CD14-positive monocyte (primary cell): Measurements from ENCODE around the gene UBA1. TPM values are rescaled to one million over a fixed set of nuclear protein-coding genes. Genes with fewer than 3 reads are reported as not detected.
A peak's percentile ranks its signal among the peaks of the same experiment; 100 is the strongest.

ENCODE experiments used
- DNase-seq, 3 donors: peaks; one replicate each; pipeline ENCODE4 v3.0.0-alpha.2; 2011 to 2022
- H2AFZ ChIP-seq: 2 replicates; pipeline ENCODE4 v1.6.0; 2012; ENCODE audit warnings: mild to moderate bottlenecking, low read depth, low read length, inconsistent platforms; ENCODE audit not compliant: insufficient read depth, poor library complexity, severe bottlenecking
- H3K27ac ChIP-seq, 2 donors: 1 replicate in 1 of 2; 2 replicates in 1 of 2; pipeline ENCODE4 v1.5.1; 2012 to 2013; ENCODE audit warnings: low read length in 2 of 2, control low read depth in 1 of 2, inconsistent platforms in 1 of 2, low read depth in 1 of 2, mild to moderate bottlenecking in 1 of 2
- H3K27me3 ChIP-seq, 2 donors: one replicate each; pipeline versions ENCODE4 v1.6.0 to v1.6.1; 2011 to 2013; ENCODE audit warnings: low read length in 2 of 2; ENCODE audit not compliant: control insufficient read depth in 2 of 2, insufficient read depth in 2 of 2
- H3K36me3 ChIP-seq, 2 donors: replicated peaks in 1 of 2; 1 replicate in 1 of 2; 2 replicates in 1 of 2; pipeline versions ENCODE4 v1.5.1 to v1.6.1; 2012 to 2013; ENCODE audit warnings: low read length in 2 of 2, control low read depth in 1 of 2, inconsistent platforms in 1 of 2, mild to moderate bottlenecking in 1 of 2; ENCODE audit not compliant: insufficient read depth in 2 of 2, control insufficient read depth in 1 of 2
- H3K4me1 ChIP-seq, 2 donors: 1 replicate in 1 of 2; 2 replicates in 1 of 2; pipeline versions ENCODE4 v1.5.1 to v1.6.1; 2012 to 2013; ENCODE audit warnings: low read length in 2 of 2, control low read depth in 1 of 2, inconsistent platforms in 1 of 2, mild to moderate bottlenecking in 1 of 2, moderate library complexity in 1 of 2; ENCODE audit not compliant: insufficient read depth in 2 of 2, control insufficient read depth in 1 of 2
- H3K4me2 ChIP-seq: replicated peaks from 2 replicates; pipeline ENCODE3; 2012; ENCODE audit warnings: low read length, moderate library complexity, mild to moderate bottlenecking; ENCODE audit not compliant: poor library complexity, severe bottlenecking; ENCODE audit errors: extremely low read depth
- H3K4me3 ChIP-seq, 3 experiments: fragments of 200-600 bp in 1 of 3; sonication (generic) in 1 of 3; replicated peaks in 1 of 3; 1 replicate in 2 of 3; 2 replicates in 1 of 3; pipeline ENCODE4 v1.5.1; 2011 to 2013; ENCODE audit warnings: low read length in 3 of 3, mild to moderate bottlenecking in 3 of 3, control low read depth in 2 of 3, low read depth in 2 of 3, inconsistent platforms in 1 of 3, moderate library complexity in 1 of 3
- H3K79me2 ChIP-seq: 2 replicates; pipeline ENCODE4 v1.6.0; 2012; ENCODE audit warnings: mild to moderate bottlenecking, control low read depth, inconsistent platforms, low read length, moderate library complexity; ENCODE audit not compliant: insufficient read depth
- H3K9ac ChIP-seq: 2 replicates; pipeline ENCODE4 v1.6.0; 2017; ENCODE audit warnings: low read length, mild to moderate bottlenecking; ENCODE audit not compliant: insufficient read depth, poor library complexity, severe bottlenecking
- H3K9me3 ChIP-seq, 2 donors: replicated peaks in 1 of 2; 1 replicate in 1 of 2; 2 replicates in 1 of 2; pipeline versions ENCODE4 v1.5.1 to v1.6.1; 2012 to 2013; ENCODE audit warnings: low read length in 2 of 2, control low read depth in 1 of 2; ENCODE audit not compliant: control insufficient read depth in 1 of 2, insufficient read depth in 1 of 2
- H4K20me1 ChIP-seq: 2 replicates; pipeline ENCODE4 v1.6.0; 2012; ENCODE audit warnings: mild to moderate bottlenecking, low read length, control low read depth, moderate library complexity; ENCODE audit not compliant: insufficient read depth
- H3K27ac Mint-ChIP-seq, 7 donors: one replicate each; pipeline ENCODE4 v1.8.0; 2020; ENCODE audit warnings: mild to moderate bottlenecking in 7 of 7, mixed read lengths in 7 of 7, moderate library complexity in 6 of 7, inconsistent platforms in 2 of 7
- H3K27me3 Mint-ChIP-seq, 3 donors: one replicate each; pipeline ENCODE4 v1.8.0; 2021 to 2022; ENCODE audit warnings: low read depth in 3 of 3, mild to moderate bottlenecking in 3 of 3, mixed read lengths in 3 of 3, moderate library complexity in 3 of 3, inconsistent platforms in 1 of 3
- H3K36me3 Mint-ChIP-seq, 2 donors: one replicate each; pipeline ENCODE4 v1.8.0; 2020; ENCODE audit warnings: mixed read lengths in 2 of 2, inconsistent platforms in 1 of 2, mild to moderate bottlenecking in 1 of 2
- H3K4me1 Mint-ChIP-seq: one replicate; pipeline ENCODE4 v1.8.0; 2020; ENCODE audit warnings: mild to moderate bottlenecking, mixed read lengths
- H3K4me3 Mint-ChIP-seq, 2 donors: one replicate each; pipeline ENCODE4 v1.8.0; 2020; ENCODE audit warnings: mild to moderate bottlenecking in 2 of 2, mixed read lengths in 2 of 2, moderate library complexity in 1 of 2
- H3K9me3 Mint-ChIP-seq, 7 donors: one replicate each; pipeline ENCODE4 v1.8.0; 2020 to 2022; ENCODE audit warnings: mixed read lengths in 7 of 7, mild to moderate bottlenecking in 6 of 7, moderate library complexity in 6 of 7, inconsistent platforms in 2 of 7
- WGBS: methylation state at CpG from one replicate; pipeline ENCODE4 v1.1.5; 2013; ENCODE audit warnings: missing lambda C conversion rate; ENCODE audit not compliant: insufficient coverage; 5-methylcytosine and 5-hydroxymethylcytosine counted together
- intact Hi-C, 2 donors: fragments of 100-400 bp; cut with micrococcal nuclease; formaldehyde crosslinking; loops; one replicate each; pipeline versions ENCODE4 v1.15.0 to v1.15.1; 2023
- polyA plus RNA-seq, 3 donors: library from polyadenylated mRNA; depleted of rRNA in 1 of 3; unstranded in 2 of 3; stranded (reverse) in 1 of 3; fragments of 300-500 nt in 2 of 3; fragments of >200 nt in 1 of 3; fragmentation: Illumina TruSeq in 2 of 3; gene quantifications; 1 replicate in 2 of 3; 2 replicates in 1 of 3; pipeline ENCODE4 v1.2.3, GENCODE V29; 2012 to 2021
- TF ChIP-seq, protein P1 (sequence below): fragments of 200-600 bp; IDR thresholded peaks from one replicate; pipeline ENCODE4 v1.8.0; 2022; ENCODE audit warnings: antibody characterized with exemption, mild to moderate bottlenecking

The UBA1 gene
- polyA plus RNA-seq, 3 donors: 125 to 157 (median 150) TPM

DNA sequence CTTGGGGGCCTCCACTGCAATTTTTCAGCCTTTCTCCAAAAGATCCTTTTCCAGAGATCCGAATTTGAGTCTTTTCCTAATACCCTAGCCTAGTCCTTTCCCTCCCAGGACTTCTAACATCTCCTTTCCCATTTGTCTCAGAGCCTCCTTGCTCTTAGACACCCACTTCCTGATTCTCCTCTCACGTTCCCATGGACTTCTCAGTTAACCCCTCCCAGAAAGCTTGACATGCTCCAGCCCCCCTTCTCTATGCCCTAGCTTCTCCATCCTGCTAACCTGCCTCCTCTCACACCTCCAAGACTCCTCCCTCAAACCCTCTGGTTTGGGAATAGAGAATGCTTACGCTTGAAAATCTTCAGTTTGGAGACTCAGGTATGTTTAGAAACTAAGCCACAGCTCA is 2.5 kb downstream of the UBA1 start:
- Histone ChIP-seq H3K9me3 (no peaks in the 10 kb centered on the region), H2AFZ (no peak overlapping the region), H3K4me2 (peak overlapping the region; percentile 23), H3K79me2 (peaks cover 59% of the 10 kb centered on the region), H4K20me1 (peaks cover 56% of the 10 kb centered on the region), H3K4me1 (peaks cover 50 to 51% of the 10 kb centered on the region in 2 donors), H3K36me3 (peaks cover 29 to 46% of the 10 kb centered on the region in 2 donors), H3K27me3 (peaks cover 0 to 3% of the 10 kb centered on the region in 2 donors), H3K27ac (peak overlapping the region in 1 of 2 donors; percentile 59), H3K9ac (no peak overlapping the region), H3K4me3 (peak overlapping the region in 1 of 3 experiments; percentile 40)
- intact Hi-C loops: loop anchor here (10.0 kb wide), 3 partner anchors 189 to 639 kb away; partner anchors contain the start of gene ZNF81 (in 1 of the 2)
- DNase-seq: no peak
- Mint-ChIP-seq H3K27me3 (peaks cover 0 to 21% (median 0%) of the 10 kb centered on the region in 3 donors), H3K36me3 (peaks cover 37 to 61% of the 10 kb centered on the region in 2 donors), H3K9me3 (peaks cover 0 to under 1% (median 0%) of the 10 kb centered on the region in 7 donors), H3K4me1 (peaks cover 50% of the 10 kb centered on the region), H3K27ac (peak overlapping the region in 6 of 7 donors; percentile 63 to 99 (median 74)), H3K4me3 (peak overlapping the region; percentile 28 to 43)
- TF ChIP-seq, protein P1, sequence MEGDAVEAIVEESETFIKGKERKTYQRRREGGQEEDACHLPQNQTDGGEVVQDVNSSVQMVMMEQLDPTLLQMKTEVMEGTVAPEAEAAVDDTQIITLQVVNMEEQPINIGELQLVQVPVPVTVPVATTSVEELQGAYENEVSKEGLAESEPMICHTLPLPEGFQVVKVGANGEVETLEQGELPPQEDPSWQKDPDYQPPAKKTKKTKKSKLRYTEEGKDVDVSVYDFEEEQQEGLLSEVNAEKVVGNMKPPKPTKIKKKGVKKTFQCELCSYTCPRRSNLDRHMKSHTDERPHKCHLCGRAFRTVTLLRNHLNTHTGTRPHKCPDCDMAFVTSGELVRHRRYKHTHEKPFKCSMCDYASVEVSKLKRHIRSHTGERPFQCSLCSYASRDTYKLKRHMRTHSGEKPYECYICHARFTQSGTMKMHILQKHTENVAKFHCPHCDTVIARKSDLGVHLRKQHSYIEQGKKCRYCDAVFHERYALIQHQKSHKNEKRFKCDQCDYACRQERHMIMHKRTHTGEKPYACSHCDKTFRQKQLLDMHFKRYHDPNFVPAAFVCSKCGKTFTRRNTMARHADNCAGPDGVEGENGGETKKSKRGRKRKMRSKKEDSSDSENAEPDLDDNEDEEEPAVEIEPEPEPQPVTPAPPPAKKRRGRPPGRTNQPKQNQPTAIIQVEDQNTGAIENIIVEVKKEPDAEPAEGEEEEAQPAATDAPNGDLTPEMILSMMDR: no peak
- WGBS: no CpG with 5 or more reads among the region's 3 CpGs

DNA sequence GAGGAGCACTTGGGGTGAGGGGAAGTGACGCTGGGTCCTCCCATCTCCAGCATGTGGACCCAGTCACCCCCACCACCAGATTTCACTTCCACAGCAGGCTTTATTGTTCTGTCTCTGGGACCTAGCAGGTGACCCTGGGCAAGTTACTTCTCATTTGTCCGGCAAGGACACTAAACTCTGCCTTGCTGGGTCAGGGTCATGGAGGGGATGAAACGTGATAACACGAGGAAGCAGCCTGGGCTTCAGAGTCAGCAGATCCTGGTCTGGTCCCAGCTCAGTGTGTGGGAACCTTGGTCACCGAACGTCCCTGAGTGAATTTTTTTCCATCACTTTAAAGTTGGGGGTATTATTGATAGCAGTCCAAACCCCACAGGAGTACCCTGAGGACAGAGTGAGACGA is 3.9 kb downstream of the UBA1 start:
- Histone ChIP-seq H3K9me3 (no peaks in the 10 kb centered on the region), H3K4me2 (no peak overlapping the region), H2AFZ (no peak overlapping the region), H3K4me1 (peaks cover 38 to 39% of the 10 kb centered on the region in 2 donors), H3K27ac (peak overlapping the region in 1 of 2 donors; percentile 59), H4K20me1 (peaks cover 70% of the 10 kb centered on the region), H3K79me2 (peaks cover 60% of the 10 kb centered on the region), H3K27me3 (no peaks in the 10 kb centered on the region), H3K4me3 (no peak overlapping the region), H3K36me3 (peaks cover 43 to 60% of the 10 kb centered on the region in 2 donors), H3K9ac (no peak overlapping the region)
- H3K27me3 Mint-ChIP-seq: peaks cover 0 to 22% (median 0%) of the 10 kb centered on the region in 3 donors
- H3K27ac Mint-ChIP-seq: peak overlapping the region in 4 of 7 donors; percentile 54 to 89 (median 68)
- H3K4me3 Mint-ChIP-seq: no peak overlapping the region
- peaks cover 41% of the 10 kb centered on the region for H3K4me1 Mint-ChIP-seq
- TF ChIP-seq, protein P1: no peak
- intact Hi-C loops: loop anchor here (10.0 kb wide), 3 partner anchors 187 to 637 kb away; partner anchors contain the start of gene ZNF81 (in 1 of the 2)
- DNase-seq: no peak
- no peaks in the 10 kb centered on the region for H3K9me3 Mint-ChIP-seq
- H3K36me3 Mint-ChIP-seq: peaks cover 51 to 75% of the 10 kb centered on the region in 2 donors
- no CpG with 5 or more reads among the region's 7 CpGs for WGBS
